ENCODE results near the gene ISLR. TPM values are rescaled to one million over a fixed set of nuclear protein-coding genes. Genes with fewer than 3 reads are reported as not detected.

ISLR gene
- total and polyA plus RNA-seq, 9 of the 15 experiments (the other 6 are each of a cell fraction or from before 2014, with no cell fraction given) = not detected

DNA sequence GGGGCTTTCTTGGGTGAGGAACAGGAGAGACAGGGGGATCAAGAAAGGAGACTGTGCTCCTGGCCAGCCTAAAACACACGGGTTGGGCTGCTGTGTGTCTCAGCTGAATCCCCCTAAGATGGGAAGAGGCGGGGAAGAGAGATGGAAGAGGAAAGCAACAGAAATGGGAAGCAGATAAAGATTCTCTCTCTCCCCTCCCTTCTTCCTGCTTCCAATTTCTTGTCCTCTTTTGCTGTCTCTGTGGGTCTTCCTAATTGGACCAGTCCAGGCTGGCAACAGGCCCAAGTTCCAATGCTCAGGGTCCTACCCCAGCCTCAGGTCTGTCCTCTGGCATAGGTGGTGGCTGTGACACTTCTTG lies 36.0 kb upstream of the ISLR start:
- BruUV-seq (replicated peaks) = no TSS peak
- CTCF ChIA-PET (ENCODE audit: low intra/inter-chr PET ratio) = no interaction called here

More for the DNA sequence above, 36.0 kb upstream of the ISLR start:
- WGBS (ENCODE audit: insufficient coverage, low coverage, missing lambda C conversion rate) = no CpG with 5 or more reads among the region's 2 CpGs
- Histone ChIP-seq H3K4me1 (replicated peaks in 1 of 2; ENCODE audit: control insufficient read depth in 2 of 2, insufficient read depth in 2 of 2, low read length in 2 of 2) (peaks cover 0 to 5% of the 10 kb centered on the region in 2 experiments; a peak in 1 of 5 replicates), H3K4me3 (no peak overlapping the region), H3K9me3 (replicated peaks; ENCODE audit: control insufficient read depth, insufficient read depth, low read depth, low read length) (no peaks in the 10 kb centered on the region), H4K20me1 (replicated peaks; ENCODE audit: control insufficient read depth, insufficient read depth, low read length) (0 out of 2 replicates have a peak, but pooled peaks cover 3% of the 10 kb centered on the region), H3K79me2 (ENCODE audit: control insufficient read depth, insufficient read depth, low read length) (no peaks in the 10 kb centered on the region), H2AFZ (ENCODE audit: low read depth, low read length) (no peak overlapping the region), H3K36me3 (ENCODE audit: control insufficient read depth, insufficient read depth, low read length) (no peaks in the 10 kb centered on the region), H3K27ac (ENCODE audit: extremely low read depth, low read depth, low read length) (no peak overlapping the region), H3K9me1 (ENCODE audit: control insufficient read depth, insufficient read depth, low read length) (no peaks in the 10 kb centered on the region), H3K27me3 (ENCODE audit: control insufficient read depth in 2 of 2, insufficient read depth in 2 of 2, low read length in 2 of 2) (peaks cover 16 to 34% of the 10 kb centered on the region in 2 experiments), H3K9ac (ENCODE audit: insufficient read depth in 1 of 2, low read depth in 2 of 2, low read length in 2 of 2) (no peak overlapping the region), H3K4me2 (ENCODE audit: insufficient read depth, low read length) (no peak overlapping the region)
- no peak for ATAC-seq
- intact Hi-C loops (cut with micrococcal nuclease) (no loop called here), in situ Hi-C loops (cut with MboI) (loop anchor here (25.0 kb wide), 1 partner anchor 1150 kb away; the partner anchor contains the start of gene GOLGA6D)
- DNase-seq (ENCODE audit: extremely low read depth in 1 of 4, low spot score in 3 of 4) = no peak
- POLR2A ChIA-PET = interaction anchor here (0.8 kb wide), 1 partner anchor 16 kb away, joined by 4 read pairs; no protein-coding TSS in a partner anchor
- no peak for TF ChIP-seq HIVEP1 (CRISPR knock-in tag; IDR thresholded peaks at IDR 0.05)
- no peak for TF ChIP-seq SNIP1 (IDR thresholded peaks at IDR 0.05; ENCODE audit: low read depth)
- TF ChIP-seq L3MBTL2 (IDR thresholded peaks at IDR 0.05) = no peak
- TF ChIP-seq, protein P1, sequence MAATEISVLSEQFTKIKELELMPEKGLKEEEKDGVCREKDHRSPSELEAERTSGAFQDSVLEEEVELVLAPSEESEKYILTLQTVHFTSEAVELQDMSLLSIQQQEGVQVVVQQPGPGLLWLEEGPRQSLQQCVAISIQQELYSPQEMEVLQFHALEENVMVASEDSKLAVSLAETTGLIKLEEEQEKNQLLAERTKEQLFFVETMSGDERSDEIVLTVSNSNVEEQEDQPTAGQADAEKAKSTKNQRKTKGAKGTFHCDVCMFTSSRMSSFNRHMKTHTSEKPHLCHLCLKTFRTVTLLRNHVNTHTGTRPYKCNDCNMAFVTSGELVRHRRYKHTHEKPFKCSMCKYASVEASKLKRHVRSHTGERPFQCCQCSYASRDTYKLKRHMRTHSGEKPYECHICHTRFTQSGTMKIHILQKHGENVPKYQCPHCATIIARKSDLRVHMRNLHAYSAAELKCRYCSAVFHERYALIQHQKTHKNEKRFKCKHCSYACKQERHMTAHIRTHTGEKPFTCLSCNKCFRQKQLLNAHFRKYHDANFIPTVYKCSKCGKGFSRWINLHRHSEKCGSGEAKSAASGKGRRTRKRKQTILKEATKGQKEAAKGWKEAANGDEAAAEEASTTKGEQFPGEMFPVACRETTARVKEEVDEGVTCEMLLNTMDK (IDR thresholded peaks at IDR 0.05; ENCODE audit: borderline replicate concordance, insufficient read depth, low read depth, low read length, poor library complexity, severe bottlenecking) = no peak
- TF ChIP-seq TEAD4 (IDR thresholded peaks at IDR 0.05; ENCODE audit: low read length) = no peak
- TF ChIP-seq TEAD4 (CRISPR knock-in tag; IDR thresholded peaks at IDR 0.05; ENCODE audit: borderline replicate concordance) = no peak
- TF ChIP-seq, protein P2, sequence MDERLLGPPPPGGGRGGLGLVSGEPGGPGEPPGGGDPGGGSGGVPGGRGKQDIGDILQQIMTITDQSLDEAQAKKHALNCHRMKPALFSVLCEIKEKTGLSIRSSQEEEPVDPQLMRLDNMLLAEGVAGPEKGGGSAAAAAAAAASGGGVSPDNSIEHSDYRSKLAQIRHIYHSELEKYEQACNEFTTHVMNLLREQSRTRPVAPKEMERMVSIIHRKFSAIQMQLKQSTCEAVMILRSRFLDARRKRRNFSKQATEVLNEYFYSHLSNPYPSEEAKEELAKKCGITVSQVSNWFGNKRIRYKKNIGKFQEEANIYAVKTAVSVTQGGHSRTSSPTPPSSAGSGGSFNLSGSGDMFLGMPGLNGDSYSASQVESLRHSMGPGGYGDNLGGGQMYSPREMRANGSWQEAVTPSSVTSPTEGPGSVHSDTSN (CRISPR knock-in tag; IDR thresholded peaks at IDR 0.05; ENCODE audit: low read depth) = no peak
- TF ChIP-seq, protein P2 (tag; conservative IDR thresholded peaks at IDR 0.05; ENCODE audit: low read depth) = no peak
- TF ChIP-seq ZNF764 (CRISPR knock-in tag; IDR thresholded peaks at IDR 0.05; ENCODE audit: low read depth) = no peak
- TF ChIP-seq ZBED1 (IDR thresholded peaks at IDR 0.05) = no peak
- TF ChIP-seq ZNF140 (CRISPR knock-in tag; IDR thresholded peaks at IDR 0.05) = no peak
- TF ChIP-seq, protein P3, sequence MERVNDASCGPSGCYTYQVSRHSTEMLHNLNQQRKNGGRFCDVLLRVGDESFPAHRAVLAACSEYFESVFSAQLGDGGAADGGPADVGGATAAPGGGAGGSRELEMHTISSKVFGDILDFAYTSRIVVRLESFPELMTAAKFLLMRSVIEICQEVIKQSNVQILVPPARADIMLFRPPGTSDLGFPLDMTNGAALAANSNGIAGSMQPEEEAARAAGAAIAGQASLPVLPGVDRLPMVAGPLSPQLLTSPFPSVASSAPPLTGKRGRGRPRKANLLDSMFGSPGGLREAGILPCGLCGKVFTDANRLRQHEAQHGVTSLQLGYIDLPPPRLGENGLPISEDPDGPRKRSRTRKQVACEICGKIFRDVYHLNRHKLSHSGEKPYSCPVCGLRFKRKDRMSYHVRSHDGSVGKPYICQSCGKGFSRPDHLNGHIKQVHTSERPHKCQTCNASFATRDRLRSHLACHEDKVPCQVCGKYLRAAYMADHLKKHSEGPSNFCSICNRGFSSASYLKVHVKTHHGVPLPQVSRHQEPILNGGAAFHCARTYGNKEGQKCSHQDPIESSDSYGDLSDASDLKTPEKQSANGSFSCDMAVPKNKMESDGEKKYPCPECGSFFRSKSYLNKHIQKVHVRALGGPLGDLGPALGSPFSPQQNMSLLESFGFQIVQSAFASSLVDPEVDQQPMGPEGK (CRISPR knock-in tag; IDR thresholded peaks at IDR 0.05; ENCODE audit: borderline replicate concordance) = no peak
- TF ChIP-seq POLR2H (tag; IDR thresholded peaks at IDR 0.05; ENCODE audit: low read depth) = no peak
- FAIRE-seq = no peak
